ENCODE results near the gene MYL5. TPM values are rescaled to one million over a fixed set of nuclear protein-coding genes. Genes with fewer than 3 reads are reported as not detected.

Gene MYL5
- total RNA-seq, 1 experiment from 2014 or later, result 29.8 TPM

DNA sequence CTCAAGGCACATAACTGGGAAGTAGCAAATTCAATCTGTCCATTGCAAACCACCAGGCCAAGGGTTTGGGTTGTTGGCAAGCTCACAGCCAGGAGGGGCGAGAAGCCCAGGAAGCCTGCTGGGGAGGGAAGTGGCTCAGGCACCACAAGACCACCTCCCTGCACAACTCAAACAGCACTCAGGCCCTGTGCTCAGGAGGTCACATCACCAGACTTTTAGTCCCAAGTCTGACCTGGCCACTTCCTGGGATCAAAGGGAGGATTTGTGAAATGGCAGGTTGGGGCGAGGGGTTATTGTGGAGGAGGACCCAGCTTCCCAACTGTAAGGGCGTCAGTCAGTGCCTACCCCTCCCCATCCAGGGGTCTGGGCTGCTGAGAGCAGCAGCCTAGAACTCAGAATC is 2.6 kb upstream of the MYL5 start:
- BruUV-seq (replicated peaks), result no TSS peak
- DNase-seq, result no peak
- CTCF ChIA-PET, result no interaction called here
- no peak overlapping the region for H2AFZ ChIP-seq
- no peak overlapping the region for H3K4me3 ChIP-seq
- peaks cover 14% of the 10 kb centered on the region for H3K4me1 ChIP-seq (replicated peaks; ENCODE audit: insufficient read depth)
- peaks cover 5% of the 10 kb centered on the region; the same call in 1 of the 2 replicates for H3K36me3 ChIP-seq (ENCODE audit: low read depth)
- no peaks in the 10 kb centered on the region for H4K20me1 ChIP-seq (ENCODE audit: insufficient read depth)
- no peaks in the 10 kb centered on the region for H3K9me2 ChIP-seq (ENCODE audit: insufficient read depth)
- no peak overlapping the region for H3K27ac ChIP-seq
- intact Hi-C loops (cut with micrococcal nuclease; ENCODE audit: unreplicated experiment), result no loop called here
- TF ChIP-seq, protein P1, sequence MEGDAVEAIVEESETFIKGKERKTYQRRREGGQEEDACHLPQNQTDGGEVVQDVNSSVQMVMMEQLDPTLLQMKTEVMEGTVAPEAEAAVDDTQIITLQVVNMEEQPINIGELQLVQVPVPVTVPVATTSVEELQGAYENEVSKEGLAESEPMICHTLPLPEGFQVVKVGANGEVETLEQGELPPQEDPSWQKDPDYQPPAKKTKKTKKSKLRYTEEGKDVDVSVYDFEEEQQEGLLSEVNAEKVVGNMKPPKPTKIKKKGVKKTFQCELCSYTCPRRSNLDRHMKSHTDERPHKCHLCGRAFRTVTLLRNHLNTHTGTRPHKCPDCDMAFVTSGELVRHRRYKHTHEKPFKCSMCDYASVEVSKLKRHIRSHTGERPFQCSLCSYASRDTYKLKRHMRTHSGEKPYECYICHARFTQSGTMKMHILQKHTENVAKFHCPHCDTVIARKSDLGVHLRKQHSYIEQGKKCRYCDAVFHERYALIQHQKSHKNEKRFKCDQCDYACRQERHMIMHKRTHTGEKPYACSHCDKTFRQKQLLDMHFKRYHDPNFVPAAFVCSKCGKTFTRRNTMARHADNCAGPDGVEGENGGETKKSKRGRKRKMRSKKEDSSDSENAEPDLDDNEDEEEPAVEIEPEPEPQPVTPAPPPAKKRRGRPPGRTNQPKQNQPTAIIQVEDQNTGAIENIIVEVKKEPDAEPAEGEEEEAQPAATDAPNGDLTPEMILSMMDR (conservative IDR thresholded peaks at IDR 0.05), result no peak
- no peak for TF ChIP-seq EZH2 (IDR thresholded peaks at IDR 0.05; ENCODE audit: low read depth)
- H3K27me3 ChIP-seq (ENCODE audit: insufficient read depth, low read depth), result peaks cover 3% of the 10 kb centered on the region
- POLR2A ChIA-PET (ENCODE audit: unreplicated experiment), result no interaction called here
- H3K79me2 ChIP-seq (ENCODE audit: low read depth), result peaks cover 26% of the 10 kb centered on the region
- H3F3A ChIP-seq (ENCODE audit: insufficient read depth, low read depth), result no peaks in the 10 kb centered on the region
- H3K9me3 ChIP-seq (ENCODE audit: insufficient read depth, low read depth), result no peaks in the 10 kb centered on the region
- no peak overlapping the region for H3K4me2 ChIP-seq

DNA sequence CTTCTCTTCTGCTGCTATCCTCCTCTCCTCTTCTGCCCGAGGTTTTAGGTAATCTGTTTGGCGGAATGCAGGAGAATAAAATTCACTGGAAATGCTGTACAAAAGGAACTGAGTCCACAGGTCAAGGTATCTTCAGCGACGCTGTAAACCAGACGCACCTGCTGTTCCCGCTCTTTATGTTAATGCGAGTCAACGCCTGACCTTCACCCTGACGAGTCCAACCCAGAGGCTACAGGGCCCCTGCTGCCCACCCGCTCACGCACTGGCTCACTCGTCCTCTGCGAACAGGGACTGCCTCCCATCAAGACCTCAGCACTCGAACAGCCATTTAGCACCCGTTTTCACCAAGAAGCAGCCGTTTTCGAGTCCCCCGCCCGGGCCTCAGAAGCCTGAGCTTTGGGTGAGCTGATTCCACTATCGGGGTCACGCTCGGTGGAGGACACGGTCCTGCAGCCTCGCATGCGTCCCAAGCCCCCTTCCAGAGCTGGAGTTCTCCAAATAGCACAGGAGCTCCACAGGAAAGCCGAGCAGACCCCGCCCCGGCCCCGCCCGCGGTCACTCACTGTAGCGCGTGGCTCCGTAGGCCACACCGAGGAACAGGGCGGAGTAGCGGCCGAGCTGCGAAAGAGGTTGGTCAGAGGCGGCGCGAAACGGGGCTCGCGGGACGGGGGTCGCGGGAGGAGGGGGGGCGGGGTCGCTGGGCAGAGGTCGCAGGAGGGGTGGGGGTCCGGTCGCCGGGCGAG is 822 bp upstream of the MYL5 start:
- CTCF ChIA-PET, result interaction anchor here (1.6 kb wide), 1 partner anchor 70 kb away, joined by 12 read pairs; no protein-coding TSS in a partner anchor
- H3K9me2 ChIP-seq (ENCODE audit: insufficient read depth), result no peaks in the 10 kb centered on the region
- no peaks in the 10 kb centered on the region for H3K9me3 ChIP-seq (ENCODE audit: insufficient read depth, low read depth)
- no peaks in the 10 kb centered on the region for H4K20me1 ChIP-seq (ENCODE audit: insufficient read depth)
- intact Hi-C loops (cut with micrococcal nuclease; ENCODE audit: unreplicated experiment), result loop anchor here (1.0 kb wide), 2 partner anchors 15 to 71 kb away; no protein-coding TSS in a partner anchor
- H3K4me2 ChIP-seq, result peak overlapping the region; percentile 94
- H3K27me3 ChIP-seq (ENCODE audit: insufficient read depth, low read depth), result no peaks in the 10 kb centered on the region
- DNase-seq, result no peak
- no peak for TF ChIP-seq EZH2 (IDR thresholded peaks at IDR 0.05; ENCODE audit: low read depth)
- TF ChIP-seq, protein P1 (conservative IDR thresholded peaks at IDR 0.05), result no peak
- no peak overlapping the region for H3K27ac ChIP-seq
- H3K79me2 ChIP-seq (ENCODE audit: low read depth), result peaks cover 26% of the 10 kb centered on the region
- no peaks in the 10 kb centered on the region for H3F3A ChIP-seq (ENCODE audit: insufficient read depth, low read depth)
- H2AFZ ChIP-seq, result no peak overlapping the region; the same call in 1 of the 2 replicates
- no TSS peak for BruUV-seq (replicated peaks)
- H3K4me3 ChIP-seq, result peak overlapping the region; percentile 79
- H3K36me3 ChIP-seq (ENCODE audit: low read depth), result peaks cover 5% of the 10 kb centered on the region; the same call in 1 of the 2 replicates
- H3K4me1 ChIP-seq (replicated peaks; ENCODE audit: insufficient read depth), result peaks cover 14% of the 10 kb centered on the region
- POLR2A ChIA-PET (ENCODE audit: unreplicated experiment), result interaction anchor here (0.5 to 0.8 kb wide), 3 partner anchors 14 to 673 kb away, joined by 3 to 5 read pairs (median 5); partner anchors contain the start of gene UVSSA

DNA sequence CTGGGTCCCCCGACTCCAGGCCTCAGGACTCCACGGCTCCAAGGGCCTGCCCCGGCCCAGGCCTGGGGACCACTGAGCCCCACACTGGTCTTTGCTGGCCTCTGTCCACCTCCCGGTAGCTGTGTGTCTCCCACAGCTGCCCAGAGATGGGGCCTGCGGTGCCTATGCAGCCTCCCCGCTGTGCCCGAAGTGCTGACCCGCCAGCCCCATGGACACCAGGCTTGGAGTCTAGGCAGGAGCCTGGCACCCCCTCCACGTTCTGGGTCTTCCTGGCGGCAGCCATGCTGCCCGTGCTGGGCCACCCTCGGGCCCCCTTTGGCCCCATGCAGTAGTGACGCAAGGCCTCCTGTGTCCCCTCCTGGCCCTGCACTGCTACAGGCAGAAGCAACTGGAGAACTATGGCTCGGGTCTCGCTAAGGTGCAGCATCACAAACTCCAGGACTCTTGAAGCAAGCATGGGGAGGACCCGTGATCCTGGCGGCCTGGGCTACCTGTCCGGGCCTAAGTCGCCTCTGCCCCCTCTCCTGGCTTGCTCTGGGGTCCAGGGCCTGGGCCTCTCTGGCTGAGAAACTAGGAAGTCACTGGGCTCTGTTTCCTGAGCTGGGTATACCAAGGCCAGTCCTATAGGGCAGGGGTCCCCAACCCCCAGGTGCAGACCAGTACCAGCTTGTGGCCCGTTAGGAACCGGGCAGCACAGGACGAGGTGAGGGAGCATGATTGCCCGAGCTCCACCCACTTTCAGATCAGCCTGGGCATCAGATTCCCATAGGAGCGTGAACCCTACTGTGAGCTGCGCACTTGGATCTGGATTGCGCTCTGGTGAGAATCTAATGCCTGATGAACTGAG is 917 bp downstream of the MYL5 start:
- CTCF ChIA-PET, result no interaction called here
- no peak for DNase-seq
- POLR2A ChIA-PET (ENCODE audit: unreplicated experiment), result no interaction called here
- peak overlapping the region; percentile 94 for H2AFZ ChIP-seq
- BruUV-seq (replicated peaks), result TSS peak; percentile 44
- peak overlapping the region; percentile 79 for H3K4me3 ChIP-seq
- intact Hi-C loops (cut with micrococcal nuclease; ENCODE audit: unreplicated experiment), result no loop called here
- H3K4me1 ChIP-seq (replicated peaks; ENCODE audit: insufficient read depth), result peaks cover 14% of the 10 kb centered on the region
- H3K27me3 ChIP-seq (ENCODE audit: insufficient read depth, low read depth), result no peaks in the 10 kb centered on the region
- H3K4me2 ChIP-seq, result peak overlapping the region; percentile 96
- no peak for TF ChIP-seq EZH2 (IDR thresholded peaks at IDR 0.05; ENCODE audit: low read depth)
- TF ChIP-seq, protein P1 (conservative IDR thresholded peaks at IDR 0.05), result no peak
- H3F3A ChIP-seq (ENCODE audit: insufficient read depth, low read depth), result 0 out of 2 replicates have a peak, but pooled peaks cover 3% of the 10 kb centered on the region
- H3K9me3 ChIP-seq (ENCODE audit: insufficient read depth, low read depth), result no peaks in the 10 kb centered on the region
- no peaks in the 10 kb centered on the region for H3K9me2 ChIP-seq (ENCODE audit: insufficient read depth)
- H3K79me2 ChIP-seq (ENCODE audit: low read depth), result peaks cover 26% of the 10 kb centered on the region
- peak overlapping the region; percentile 25; the same call in 1 of the 2 replicates for H3K27ac ChIP-seq
- H3K36me3 ChIP-seq (ENCODE audit: low read depth), result peaks cover 5% of the 10 kb centered on the region; the same call in 1 of the 2 replicates
- no peaks in the 10 kb centered on the region for H4K20me1 ChIP-seq (ENCODE audit: insufficient read depth)

Data from PC-9 (cell line).